HG02970 (cell line): ENCODE results near the gene ORMDL1.
A peak's percentile ranks its signal among the peaks of the same experiment; 100 is the strongest.

Source experiments
- ATAC-seq: cut with Tn5 transposase; IDR thresholded peaks from one replicate; pipeline ENCODE4 v1.9.1; 2021; ENCODE audit warnings: mild to moderate bottlenecking, moderate library complexity, moderate number of reproducible peaks; ENCODE audit not compliant: unreplicated experiment, low FRiP score

The ORMDL1 gene, protein sequence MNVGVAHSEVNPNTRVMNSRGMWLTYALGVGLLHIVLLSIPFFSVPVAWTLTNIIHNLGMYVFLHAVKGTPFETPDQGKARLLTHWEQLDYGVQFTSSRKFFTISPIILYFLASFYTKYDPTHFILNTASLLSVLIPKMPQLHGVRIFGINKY

DNA sequence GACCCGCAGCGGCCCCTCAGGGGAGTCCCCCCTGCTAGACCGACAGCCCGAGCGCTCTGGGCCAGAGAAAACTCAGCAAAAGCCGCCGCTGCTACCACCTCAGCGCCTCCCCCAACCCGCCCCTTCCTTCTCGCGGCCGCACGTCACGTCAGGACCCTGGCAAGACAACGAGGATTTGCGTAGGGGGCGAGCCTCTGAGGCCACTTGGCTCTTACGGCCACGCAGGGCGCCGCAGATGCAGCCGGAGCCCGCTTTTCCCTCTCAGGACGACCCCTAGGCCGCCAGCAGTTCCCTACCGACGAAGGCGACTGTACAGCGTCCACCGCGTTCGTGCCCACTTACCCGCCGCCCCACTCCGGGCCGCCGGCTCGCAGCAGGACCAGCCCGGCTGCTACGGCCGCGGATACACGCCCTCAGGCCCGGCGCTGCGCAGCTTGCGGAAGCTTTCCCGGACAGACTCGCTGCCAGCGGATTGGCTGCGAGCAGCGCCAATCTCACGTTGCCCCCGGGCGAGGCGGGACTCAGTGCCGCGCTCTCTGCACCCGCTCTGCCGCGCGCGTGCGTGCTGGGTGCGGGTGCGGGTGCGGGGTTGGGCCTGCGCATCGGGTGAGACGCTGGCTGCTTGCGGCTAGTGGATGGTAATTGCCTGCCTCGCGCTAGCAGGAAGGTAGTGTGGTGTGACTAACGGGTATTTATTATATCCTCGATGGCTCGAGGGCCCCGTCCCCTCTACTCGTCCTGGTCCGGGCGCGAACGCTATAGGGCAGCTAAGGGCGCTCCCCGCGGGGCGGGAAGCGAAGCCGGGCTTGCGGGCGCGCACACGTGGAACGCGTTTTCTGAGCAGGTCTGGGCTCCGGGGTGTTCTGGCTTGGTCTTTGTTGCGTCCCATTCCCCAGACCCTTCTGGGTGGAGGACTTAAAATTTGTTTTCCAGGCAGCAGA lies at the start of gene ORMDL1, which contains the start of gene PMS1:
Gene ORMDL1, minus strand, starts transcription at position 413 of the 941 bp plus-strand sequence. CDS start 1,744 bp downstream, outside the sequence.
Gene PMS1, plus strand, starts transcription at position 524 of the 941 bp plus-strand sequence. CDS start 7,360 bp downstream, outside the sequence.
- ATAC-seq, result peak; percentile 98

DNA sequence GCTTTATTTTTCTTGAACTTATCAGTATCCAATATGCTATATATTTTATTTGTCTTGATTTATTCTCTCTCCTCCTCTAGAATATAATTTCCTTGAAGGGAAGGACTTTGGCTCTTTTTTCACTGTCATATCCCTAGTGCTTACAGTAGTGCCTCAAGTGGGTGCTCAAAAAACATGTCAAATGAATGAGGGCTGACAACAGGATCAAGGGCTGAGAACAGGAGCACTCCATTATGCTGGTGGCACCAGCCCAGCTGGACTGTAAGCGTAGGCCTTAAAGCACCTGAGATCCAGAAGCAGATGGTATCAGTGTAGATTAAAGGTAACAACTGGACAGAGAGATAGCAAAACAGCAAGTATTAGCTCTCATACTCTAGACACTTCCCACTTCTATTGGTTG lies 46.4 kb upstream of the ORMDL1 start:
- ATAC-seq, result no peak

DNA sequence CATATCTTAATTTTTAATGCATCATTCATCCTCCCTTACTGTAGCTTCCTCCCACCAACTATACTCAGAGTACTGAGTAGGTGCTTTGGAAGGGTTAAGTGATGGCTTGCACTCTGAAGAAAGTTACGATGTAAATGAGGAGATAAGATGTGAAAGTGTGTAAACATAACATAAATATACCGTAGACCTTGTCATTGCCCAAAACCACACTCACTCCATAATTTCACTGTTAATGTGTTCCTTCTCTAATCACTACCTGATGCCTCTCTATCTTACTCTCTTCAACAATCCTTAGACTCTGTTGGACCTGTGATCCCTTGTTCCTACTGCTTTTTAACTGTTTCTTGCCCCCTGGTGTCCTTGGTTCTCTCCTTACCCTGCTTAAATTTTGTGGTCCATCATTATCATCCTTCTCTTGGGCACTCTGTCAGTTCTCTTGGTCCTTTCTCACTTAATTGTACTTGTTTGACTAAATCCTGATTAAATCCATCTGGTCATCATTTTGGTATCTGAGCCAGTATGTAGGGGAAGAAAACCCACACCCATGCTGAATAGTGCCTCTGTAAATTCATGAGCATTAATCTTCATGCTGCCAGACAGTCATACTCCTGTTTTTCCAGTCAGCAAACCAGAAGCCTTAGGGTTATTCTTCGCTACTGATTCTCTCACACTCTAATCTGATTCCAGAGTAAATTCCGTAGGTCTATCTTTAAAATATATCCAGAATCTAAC lies 45.1 kb upstream of the ORMDL1 start:
- no peak for ATAC-seq

DNA sequence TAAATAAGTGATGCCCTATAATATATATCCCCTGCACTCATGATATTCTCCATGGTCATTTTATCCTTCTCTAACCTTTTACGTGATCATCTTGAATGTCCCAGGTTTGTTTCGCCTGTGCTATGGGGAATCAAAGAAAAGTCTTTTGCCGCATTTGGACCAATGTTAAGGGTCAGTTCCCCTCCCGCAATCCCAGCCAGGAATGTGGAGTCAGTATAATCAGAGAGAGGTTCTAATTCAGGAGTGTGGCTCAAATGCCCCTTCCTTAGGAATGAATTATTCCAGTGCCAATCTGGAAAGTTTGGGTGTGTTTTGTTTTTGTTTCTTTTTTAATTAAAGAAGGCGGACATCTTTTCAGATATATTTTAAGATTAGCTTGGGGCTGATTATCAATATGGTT lies 41.9 kb upstream of the ORMDL1 start:
- ATAC-seq, result no peak

DNA sequence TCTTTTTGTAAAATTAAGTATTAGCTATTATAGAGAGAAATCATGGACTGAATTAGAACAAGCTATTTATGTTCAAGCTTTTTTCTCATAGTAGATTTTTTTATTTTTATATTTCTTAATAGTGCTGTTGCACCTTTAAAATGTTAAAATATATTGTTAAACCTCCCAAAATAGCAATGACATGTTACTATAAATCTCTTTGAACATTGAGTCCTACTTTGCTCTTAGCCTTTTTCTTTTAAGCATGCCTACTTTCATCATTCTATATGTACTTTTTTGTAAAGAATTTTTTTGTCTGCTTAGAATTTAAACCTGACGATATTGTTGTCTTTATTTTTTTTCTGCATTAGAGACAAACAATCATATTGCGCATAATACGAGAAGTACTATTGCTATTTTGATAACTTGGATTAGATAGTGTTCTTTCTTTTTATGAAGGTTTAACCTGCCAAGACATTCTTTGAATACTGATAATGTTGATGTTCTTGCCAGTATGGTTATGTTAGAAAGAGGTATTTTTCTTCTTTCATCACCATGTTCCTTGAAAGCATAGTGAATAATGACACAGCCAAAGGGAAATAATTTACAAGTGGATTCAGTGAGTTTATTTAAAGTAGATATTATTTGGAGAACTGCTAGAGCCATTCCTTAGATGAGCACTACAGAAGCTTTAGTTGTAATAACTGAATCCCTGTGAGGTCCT lies 40.7 kb upstream of the ORMDL1 start:
- no peak for ATAC-seq

DNA sequence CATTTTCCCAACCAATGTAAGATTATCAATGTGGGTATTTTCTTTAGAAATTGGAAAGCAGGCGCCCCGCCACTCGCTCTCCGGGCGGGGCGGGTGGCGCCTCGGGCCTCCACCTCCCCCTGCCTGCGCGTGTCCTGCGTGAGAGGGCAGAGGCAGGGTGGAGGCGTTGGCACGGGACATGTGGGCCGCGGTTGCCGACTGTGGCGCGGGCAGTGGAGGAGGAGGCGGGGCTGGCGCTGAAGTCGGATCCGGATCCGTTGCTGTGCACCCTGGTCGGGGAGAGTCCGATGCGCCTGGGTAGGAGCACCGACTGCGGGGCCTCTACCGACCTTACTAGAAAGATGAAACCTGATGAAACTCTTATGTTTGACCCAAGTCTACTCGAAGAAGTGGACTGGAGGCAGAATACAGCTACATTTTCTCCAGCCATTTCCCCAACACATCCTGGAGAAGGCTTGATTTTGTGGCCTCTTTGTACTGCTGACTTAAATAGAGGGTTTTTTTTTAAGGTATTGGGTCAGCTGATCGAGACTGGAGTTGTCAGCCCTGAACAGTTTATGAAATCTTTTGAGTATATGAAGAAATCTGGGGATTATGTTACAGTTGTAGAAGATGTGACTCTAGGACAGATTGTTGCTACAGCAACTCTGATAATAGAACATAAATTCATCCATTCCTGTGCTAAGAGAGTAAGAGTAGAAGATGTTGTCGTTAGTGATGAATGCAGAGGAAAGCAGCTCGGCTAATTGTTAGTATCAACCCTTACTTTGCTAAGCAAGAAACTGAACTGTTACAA lies 38.0 kb upstream of the ORMDL1 start:
- no peak for ATAC-seq

DNA sequence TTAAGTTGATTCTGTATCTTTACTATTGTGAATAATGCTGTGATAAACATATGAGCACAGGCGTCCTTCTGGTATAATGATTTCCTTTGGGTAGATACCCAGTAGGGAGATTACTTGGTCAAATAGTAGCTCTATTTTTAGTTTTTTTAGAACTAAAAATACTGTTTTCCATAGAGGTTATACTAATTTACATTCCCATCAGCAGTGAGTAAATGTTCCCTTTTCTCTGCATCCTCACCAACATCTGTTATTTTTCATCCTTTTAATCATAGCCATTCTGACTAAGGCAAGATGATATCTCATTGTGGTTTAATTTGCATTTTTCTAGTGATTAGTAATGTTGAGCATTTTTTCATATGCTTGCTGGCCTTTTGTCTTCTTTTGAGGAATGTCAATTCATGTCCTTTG lies 35.2 kb upstream of the ORMDL1 start:
- no peak for ATAC-seq

DNA sequence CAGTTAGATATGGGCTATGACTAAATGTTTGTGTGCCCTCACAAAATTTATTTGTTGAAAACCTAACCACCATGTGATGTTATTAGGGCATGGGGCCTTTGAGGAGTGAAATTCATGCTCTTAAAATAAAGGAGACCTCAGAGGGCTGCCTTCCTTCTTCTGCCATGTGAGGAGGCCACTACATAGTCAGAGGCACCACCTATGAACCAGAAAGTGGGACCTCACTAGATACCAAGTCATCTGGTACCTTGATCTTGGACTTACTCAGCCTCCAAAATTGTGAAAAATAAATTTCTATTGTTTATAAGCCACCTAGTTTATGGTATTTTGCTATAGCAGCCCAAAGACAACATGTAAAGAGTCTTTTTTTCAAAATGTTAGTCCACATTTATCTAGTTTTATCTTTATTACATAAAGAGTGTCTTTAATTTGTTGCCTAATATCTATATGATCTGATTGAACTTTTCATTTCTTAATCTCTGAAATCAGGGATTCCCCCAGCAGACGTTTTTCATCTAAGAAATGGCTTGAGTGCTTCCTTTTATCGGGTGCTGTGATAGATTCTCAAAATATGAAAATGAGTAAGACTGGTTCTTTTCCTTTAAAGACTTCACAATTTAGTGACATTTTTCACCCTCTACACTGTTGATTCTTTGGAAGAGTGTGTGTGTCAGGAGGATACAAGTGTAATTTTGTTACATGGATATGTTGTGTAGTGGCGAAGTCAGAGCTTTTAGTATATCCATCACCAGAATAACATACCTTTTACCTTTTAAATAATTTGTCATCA lies 34.3 kb upstream of the ORMDL1 start:
- ATAC-seq, result no peak

DNA sequence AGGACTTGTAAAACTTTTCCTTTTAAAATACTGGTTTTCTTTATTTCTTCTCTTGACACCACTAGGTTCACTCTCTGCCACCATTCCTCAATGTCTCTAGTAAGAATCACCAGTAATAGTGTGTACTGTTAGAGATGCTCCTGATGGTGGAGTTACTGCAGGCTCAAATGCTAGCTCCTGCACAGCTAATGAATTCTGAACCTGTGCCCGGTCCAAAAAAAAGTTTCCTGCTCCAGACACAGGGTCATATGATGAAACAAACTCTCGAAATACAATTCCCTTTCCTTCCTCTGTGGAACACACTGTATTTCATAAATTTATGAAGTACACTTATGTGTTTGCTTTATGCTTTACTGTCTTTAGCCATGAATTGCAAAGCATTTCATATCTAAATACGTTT lies 19.3 kb upstream of the ORMDL1 start:
- no peak for ATAC-seq

DNA sequence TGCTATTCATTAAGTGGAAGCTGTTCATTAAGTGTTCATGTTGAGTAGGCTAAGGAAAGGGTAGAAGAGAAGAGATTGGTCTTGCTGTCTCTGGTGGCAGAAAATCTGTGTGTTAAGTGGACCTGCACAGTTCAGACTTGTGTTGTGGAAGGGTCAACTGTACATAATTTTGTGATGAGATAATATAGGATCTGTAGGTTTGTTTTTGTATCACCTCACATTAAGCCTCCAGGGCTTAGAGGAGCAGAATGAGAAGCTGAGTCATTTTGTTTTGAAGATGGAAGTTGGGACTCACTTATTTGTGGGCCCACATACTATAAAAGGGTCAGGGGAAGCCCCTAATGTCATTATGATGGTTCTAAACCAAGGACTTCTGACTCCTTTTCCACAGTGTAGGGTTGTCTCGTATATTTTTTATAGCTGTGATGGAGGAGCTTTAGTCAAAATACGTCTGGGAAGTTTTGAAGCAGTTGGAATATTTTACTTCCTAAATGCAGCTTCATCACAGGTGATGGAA lies 18.3 kb upstream of the ORMDL1 start:
- ATAC-seq, result no peak

DNA sequence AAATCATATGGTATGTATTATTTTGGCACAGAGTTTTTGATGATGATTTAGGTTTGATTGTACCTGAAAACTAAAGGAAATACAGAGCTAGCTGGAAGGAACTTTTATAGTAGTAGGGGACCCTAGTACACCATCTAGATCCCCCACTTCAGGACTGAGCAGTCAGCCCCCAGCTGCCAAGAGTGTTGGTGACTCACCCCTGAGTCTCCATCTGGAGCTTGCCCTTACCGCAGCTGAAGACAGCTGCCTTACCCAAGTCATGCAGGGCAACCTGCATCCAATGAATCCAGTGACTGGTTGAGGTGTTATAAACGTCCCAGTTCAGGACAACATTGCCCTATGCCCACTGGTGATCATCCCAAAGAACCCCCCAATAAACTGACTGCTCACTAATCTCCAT lies 15.4 kb upstream of the ORMDL1 start:
- ATAC-seq, result no peak

DNA sequence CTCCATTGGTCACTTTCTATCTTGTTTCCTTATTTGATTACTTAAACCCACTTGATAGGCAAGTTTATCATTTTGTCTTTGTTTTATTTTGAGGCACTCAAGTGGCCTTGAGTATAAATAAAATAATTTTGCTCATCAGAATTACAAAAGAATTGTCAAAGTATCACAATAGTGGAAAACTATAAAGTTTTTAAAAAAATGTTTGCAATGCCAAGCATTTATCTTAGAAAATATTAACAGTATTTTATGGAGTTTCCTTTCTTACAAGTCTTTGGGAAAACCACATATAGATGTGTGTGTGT lies 14.8 kb upstream of the ORMDL1 start:
- no peak for ATAC-seq

DNA sequence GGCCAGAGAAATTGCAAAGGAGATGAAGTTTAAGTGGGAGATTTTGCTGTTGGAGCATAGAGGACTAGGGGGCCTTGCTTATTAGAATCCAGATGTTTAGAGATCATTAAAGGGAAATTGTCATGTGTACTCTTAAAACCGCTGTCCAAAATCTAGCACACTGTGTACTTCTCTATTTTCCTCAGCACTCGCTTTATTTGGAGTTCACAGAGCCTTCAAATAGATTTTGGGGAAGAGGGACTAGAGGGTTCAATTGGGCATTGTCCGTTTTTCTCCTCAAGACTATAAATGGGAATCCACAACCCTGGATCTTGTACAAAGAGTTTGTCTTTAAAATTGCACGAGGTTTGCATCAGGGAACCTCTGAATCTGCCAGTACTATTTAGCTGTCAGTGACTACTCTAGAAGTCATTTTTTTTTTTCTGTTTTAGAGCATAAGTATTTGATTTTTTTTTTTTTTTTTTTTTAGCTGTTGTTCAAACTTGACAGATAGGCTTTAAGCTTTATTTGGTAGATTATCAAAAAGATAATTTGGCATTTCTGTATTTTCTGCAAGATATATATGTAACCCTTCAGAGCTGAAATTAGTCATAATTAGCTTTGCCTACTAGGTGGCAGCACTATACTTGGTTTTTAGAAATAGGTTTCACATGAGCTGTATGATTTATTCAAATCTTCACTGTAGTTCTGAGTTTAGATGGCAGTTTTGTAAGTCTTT lies 14.3 kb upstream of the ORMDL1 start:
- no peak for ATAC-seq

DNA sequence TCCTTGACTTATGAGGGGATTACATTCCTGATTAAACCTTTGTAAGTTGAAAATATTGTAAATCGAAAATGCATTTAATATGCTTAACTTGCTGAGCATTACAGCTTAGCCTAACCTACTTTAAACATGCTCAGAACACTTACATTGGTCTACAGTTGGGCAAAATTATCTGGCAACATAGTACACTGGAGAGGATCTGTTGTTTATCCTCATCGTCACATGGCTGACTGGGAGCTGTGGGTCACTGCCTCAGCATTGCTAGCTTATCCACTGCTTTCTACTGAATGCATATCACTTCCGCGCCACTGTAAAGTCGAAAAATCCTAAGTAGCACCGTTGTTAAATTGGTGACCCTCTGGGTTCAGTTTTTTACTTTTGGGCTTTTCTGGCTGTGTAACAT lies 13.8 kb upstream of the ORMDL1 start:
- no peak for ATAC-seq

DNA sequence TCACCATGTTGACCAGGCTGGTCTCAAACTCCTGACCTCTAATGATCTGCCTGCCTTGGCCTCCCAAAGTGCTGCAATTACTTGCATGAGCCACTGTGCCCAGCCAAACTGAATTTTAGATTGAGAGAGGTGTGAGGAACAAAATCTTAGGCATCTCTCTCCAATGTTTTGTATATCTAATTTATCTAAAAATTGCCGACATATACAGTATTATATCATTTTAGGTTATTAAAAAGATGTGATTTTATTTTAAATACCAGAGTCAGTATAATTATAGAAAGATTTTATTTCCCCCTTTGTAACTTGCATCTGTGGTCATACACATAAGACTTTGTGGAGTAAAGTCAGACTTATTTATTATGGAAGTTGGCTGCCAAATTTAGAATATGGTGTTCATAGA lies 10.2 kb upstream of the ORMDL1 start:
- no peak for ATAC-seq

DNA sequence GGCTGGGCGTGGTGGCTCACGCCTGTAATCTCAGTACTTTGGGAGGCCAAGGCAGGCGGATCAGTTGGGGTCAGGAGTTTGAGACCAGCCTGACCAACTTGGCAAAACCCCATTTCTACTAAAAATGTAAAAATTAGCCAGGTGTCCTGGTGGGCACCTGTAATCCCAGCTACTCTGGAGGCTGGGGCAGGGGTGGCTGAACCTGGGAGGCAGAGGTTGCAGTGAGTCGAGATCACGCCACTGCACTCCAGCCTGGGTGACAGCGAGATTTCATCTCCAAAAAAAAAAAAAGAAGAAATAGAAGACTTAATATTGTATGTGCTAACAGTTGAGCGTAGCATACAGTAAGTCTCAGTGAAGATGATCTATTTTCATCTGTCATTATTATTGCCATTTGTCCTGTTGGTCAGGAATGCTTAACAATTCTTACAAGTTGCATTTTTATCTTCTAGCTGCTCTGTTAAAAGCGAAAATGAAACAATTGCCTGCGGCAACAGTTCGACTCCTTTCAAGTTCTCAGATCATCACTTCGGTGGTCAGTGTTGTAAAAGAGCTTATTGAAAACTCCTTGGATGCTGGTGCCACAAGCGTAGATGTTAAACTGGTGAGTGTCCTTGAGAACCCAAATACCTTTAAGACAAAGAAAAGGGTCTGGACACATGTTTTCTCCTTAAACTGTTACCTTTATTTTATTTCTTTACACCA lies 7.4 kb upstream of the ORMDL1 start:
- no peak for ATAC-seq

DNA sequence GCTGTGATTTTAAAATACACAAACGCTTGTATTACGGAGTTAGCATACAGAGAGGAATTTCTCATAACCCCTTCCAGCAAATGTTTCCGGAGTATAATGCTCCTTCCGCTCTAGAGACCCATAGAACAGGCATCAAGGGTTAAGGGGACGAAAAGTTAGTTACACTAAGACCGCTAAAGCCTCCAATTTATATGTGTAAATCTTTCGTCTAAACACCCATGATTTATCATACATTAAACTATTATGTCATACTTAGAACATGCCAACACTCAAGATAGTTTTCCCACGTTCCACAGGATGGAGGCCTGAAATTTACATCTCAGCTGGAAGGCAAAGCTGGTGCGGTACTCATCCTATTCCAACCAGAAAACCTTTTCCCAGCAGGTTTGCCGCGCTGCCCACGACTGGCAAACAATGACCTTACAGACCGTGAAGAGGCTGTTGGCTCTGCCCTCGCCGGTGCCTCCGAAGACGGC lies 650 bp downstream of the ORMDL1 start:
- no peak for ATAC-seq
